Breast epithelium (tissue), 3 donors: ENCODE results near the gene FGA.

ENCODE experiments used
- POLR2A ChIP-seq: fragments of 450-650 bp; IDR thresholded peaks from one replicate; pipeline ENCODE4 v1.6.1; 2016; ENCODE audit warnings: antibody characterized with exemption, mild to moderate bottlenecking, moderate library complexity
- POLR2AphosphoS5 ChIP-seq, 3 donors: sonication (generic); formaldehyde crosslinking; IDR thresholded peaks; one replicate each; pipeline ENCODE4 v1.6.1; 2017; ENCODE audit warnings: antibody characterized with exemption in 3 of 3
- TF ChIP-seq, protein P1 (sequence below), 3 donors: fragments of 450-650 bp; IDR thresholded peaks; one replicate each; pipeline ENCODE4 v1.5.1; 2016 to 2017; ENCODE audit warnings: antibody characterized with exemption in 3 of 3, mild to moderate bottlenecking in 3 of 3, moderate library complexity in 3 of 3

DNA sequence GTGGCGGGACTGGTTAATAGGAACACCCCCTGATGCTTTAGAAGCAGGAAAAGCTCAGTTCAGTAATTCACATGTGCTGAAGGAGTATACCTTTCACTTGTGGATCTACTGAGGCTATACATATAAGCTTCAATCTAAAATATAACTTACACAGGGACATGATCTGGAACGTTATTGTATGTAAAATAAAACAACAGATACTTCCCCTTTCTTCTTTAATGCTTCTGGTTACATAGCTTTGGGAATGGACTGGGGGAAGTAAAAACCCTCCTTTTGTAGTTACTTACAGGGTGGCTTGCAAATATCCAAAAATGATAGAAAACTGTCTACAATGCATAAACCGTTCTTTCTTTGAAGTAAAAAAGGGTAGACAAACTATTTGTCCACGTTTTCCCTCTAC lies 20.0 kb upstream of the FGA start:
- TF ChIP-seq POLR2A (no peak), POLR2AphosphoS5 (IDR thresholded peaks at IDR 0.05) (no peak)
- TF ChIP-seq, protein P1, sequence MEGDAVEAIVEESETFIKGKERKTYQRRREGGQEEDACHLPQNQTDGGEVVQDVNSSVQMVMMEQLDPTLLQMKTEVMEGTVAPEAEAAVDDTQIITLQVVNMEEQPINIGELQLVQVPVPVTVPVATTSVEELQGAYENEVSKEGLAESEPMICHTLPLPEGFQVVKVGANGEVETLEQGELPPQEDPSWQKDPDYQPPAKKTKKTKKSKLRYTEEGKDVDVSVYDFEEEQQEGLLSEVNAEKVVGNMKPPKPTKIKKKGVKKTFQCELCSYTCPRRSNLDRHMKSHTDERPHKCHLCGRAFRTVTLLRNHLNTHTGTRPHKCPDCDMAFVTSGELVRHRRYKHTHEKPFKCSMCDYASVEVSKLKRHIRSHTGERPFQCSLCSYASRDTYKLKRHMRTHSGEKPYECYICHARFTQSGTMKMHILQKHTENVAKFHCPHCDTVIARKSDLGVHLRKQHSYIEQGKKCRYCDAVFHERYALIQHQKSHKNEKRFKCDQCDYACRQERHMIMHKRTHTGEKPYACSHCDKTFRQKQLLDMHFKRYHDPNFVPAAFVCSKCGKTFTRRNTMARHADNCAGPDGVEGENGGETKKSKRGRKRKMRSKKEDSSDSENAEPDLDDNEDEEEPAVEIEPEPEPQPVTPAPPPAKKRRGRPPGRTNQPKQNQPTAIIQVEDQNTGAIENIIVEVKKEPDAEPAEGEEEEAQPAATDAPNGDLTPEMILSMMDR (IDR thresholded peaks at IDR 0.05): no peak
